NCI-H1092 treated with DMSO at 0.1 percent for 48 hours (cell line): ENCODE measurements around the gene KCNJ10.

Experiments used
- DNase-seq: peaks from one replicate; lab custom pipeline; 2025; lab: John Stamatoyannopoulos, UW

KCNJ10 gene

DNA sequence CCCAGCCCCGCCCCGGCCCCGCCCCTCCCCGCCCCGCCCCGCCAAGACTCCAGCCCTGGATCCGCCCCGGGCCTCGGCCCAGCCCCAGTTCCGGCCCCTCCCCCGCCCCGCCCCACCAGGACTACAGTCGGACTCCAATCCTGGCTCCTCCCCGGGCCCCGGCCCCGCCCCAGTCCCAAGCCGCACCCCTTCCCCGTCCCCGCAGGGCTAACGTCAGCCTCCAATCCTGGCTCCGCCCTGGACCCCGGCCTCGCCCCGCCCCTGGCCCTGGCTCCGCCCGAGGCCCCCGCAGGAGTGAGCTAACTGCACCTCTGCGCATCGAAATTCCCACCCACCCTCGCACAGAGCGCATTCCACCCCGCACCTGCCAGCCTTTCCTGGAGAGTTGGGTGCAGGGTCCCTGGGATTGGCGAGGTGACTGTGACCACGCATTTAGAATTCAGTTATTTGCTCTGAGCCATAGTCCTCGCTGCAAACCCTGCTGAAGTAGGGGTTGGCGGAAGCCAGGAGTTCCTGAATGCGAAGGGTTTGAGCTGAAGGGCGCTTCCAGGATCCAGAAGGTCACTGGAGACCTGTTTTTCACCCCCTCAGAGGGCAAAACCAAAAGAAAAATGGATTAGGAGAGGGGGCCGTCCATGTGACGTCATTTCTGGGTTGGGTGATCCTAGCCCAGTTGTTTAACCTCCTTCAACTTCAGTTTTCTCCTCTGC is 29.0 kb upstream of the KCNJ10 start:
- peak; percentile 89 for DNase-seq

GRCh38 chr1:160097911-160098851 is 28.2 kb upstream of the KCNJ10 start, which contains the start of gene IGSF8:
Gene IGSF8 (minus strand): TSS chr1:160098619. CDS start chr1:160098472, 147 bp downstream.
- DNase-seq = peak; percentile 86

GRCh38 chr1:160097151-160097910 is 27.4 kb upstream of the KCNJ10 start:
- DNase-seq = no peak

DNA sequence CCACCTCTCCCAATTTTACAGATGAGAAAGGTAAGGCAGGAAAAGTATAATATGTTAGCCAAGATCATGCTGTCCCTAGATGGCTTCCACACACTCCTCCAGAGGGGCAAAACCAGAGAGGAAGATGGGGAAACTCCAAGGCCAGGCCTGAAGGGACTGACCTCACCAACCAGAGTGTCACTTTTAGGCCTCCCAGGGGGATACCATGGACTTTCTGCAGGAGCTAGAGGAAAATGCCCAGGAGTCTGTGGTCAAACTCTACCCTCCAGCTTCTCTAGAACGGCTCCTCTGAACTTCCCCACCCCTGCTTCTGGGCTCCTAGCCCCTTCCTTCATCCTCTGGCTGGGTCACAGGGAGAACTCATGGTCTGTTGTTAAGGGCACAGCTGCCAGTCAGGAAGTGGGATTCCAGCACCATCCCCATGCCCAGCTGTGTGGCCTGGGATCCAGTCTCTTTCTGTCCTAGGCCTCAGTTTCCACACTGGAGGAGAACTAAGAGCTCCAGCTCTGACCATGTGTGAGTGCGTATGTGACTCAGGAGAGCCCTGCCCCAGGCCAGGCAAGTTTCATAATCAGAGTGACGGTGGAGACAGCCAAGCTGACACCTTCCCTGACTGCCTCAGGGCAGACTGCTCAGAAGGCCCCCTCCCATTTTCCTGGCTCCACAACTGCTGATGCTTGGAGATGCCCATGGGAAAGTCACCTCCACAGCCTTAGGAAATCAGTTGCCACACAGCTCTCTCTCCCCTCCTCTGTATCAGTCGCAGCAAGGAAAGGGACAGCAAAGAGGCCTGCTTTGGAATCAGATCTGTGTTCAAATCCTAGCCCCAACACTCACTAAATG is 26.5 kb upstream of the KCNJ10 start:
- no peak for DNase-seq

DNA sequence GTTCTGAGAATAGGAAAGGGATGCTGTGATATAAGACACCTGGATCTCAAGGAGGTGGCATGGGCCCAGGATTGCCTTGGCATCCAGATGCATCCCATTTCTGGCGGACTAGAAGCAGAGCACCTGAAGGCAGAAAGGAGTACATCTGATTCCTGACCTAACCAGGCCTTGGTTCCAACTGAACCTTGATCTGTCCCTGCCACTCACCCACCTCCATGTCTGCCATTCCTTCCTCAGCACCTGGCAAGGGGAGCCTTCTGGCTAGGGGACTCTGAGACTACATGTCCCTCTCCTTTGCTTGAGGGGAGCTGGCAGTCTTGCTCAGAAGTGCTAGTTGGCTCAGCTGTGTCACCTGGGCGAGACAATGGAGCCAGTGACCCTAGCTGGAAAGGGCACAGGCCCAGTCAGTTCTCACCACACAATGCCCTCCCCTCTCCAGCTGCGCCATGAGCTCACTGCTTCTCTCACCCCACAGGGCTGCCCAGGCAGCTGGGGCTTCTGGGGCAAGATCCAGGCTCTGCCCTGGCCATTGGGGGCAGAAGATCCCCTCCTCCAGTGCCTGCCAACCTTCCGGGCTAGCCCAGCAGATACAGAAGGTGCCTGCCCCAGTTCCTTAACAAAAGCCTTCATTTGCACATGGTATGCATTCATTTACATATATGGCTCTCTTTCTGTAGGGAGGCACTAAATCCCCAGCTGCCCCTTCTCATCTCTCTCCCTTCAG is 25.6 kb upstream of the KCNJ10 start:
- DNase-seq = no peak

- DNase-seq = no peak
Measured at GRCh38 chr1:160094806-160095205, 24.8 kb upstream of the KCNJ10 start.

- no peak for DNase-seq
Measured at GRCh38 chr1:160094291-160094625, 24.3 kb upstream of the KCNJ10 start.

DNA sequence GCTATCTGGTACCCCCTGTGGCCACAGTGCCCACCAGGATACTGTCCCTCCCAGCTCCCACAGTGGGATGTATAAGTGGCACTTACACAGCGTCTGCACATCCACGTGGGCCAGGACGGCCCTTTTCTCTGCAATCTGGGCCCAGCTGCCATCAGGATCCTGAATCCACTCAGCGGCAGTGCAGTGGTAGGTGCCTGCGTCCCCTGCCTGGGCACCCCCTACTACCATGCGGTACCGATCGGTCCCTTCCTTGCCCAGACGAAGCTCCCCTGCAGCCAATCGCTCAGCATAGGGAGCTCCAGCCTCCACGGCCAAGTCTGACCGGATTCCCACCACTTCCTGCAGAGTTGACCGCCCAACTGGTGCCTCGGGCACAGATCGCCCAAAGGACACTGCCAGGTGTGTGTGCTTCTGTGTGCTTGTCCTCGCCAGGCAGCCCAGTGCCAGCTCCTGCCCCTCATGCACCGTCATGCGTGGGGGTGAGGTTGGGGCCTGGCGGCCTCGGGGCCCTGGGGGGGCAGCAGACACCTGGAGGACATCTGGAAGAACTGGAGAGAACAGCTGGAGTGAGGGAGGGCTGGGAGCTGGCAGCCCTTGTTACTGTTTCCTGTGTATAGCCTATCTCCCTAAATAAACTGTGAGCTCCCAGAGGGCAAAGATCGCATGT is 23.8 kb upstream of the KCNJ10 start:
- DNase-seq = no peak

DNA sequence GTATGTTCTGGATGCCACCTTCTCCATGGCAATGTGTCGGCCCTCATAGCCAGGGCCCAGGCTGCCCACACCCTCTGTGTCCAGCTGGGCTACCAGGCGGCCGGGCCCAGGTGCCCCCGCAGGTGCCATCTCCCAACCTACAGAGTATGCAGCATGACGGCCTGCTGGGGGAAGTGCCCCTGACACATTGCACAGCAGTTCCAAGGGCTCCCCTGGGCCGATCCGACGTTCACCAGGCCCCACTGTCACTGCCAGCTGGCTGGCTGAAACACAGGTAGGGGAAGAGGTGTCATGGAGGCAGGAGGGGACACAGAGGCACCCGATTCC is 23.1 kb upstream of the KCNJ10 start:
- DNase-seq = no peak

DNA sequence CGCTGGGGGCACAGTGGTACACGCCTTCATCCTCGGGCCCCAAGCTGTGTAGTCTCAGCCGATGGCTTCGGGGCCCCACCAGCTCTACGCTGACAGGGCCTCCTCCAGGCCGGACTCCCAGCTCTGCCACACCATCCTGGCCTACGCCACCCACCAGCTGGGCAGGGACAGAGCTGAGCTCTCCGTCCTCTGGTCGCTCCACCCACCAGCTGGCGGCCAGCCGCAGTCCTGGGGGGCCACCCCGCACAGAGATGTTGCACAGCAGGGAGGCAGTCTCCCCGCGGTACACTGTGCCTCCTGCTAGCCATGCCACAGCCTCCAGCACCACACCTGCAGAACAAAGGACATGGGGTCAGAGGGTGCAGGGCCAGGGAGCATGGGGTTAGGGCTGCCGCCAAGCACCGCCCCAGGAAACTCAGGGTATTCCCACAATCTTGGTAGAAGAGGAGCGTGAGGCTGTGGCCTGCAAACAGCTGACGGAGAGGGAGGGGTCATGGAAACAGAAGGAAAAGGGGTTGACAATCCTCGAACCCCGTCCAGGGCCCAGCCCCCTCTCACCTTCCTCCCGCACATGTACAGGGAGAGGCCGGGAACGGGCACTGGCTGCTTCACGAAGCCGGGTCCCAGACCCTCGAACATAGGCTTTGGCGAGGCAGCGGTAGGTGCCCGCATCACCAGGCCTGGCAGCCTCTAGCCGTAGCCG is 22.6 kb upstream of the KCNJ10 start:
- no peak for DNase-seq

DNA sequence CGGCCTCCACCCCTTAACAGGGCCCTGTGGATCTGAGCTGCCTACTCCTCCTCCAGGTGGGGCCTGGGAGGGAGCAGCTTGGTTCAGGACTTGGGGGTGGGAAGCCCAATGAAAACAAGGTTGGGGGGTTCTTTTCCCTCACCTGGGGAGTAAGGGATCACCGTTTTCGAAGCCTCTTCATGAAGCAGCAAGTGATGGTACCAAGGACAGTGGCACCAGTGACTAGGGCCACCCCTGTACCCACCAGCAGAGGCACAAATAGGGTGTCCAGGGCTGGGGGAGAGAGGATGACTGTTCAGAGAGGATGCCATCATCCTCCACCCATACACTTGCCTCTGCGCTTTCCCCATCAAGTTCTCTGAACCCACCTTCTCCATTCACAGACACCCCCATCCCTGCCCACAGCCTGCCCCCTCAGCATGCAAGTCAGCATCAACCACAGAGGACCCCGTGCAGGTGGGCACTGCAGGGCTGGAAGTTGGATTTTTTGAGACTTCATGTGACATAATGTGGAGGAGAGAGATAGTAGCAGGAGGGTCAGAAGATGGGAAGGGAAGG is 21.8 kb upstream of the KCNJ10 start:
- no peak for DNase-seq

DNA sequence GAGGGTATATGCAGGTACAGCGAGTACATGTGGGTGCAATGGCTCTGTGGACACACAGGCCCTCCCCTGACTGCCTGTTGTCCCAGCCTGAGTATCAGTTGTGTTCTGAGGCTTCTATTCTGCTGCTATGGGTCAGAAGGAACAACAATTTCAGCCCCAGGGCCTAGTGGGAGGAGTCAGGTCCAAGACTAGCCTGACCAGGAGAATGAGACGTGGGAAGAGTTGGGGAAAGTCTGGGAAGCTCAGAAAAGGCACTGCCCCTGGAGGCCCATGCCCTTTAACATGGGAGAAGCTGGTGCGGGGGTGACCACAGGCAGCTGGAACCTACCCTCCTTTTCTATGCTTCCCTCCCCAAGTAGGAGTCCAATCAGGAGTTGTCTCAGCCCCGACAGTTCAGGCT is 20.8 kb upstream of the KCNJ10 start:
- no peak for DNase-seq

DNA sequence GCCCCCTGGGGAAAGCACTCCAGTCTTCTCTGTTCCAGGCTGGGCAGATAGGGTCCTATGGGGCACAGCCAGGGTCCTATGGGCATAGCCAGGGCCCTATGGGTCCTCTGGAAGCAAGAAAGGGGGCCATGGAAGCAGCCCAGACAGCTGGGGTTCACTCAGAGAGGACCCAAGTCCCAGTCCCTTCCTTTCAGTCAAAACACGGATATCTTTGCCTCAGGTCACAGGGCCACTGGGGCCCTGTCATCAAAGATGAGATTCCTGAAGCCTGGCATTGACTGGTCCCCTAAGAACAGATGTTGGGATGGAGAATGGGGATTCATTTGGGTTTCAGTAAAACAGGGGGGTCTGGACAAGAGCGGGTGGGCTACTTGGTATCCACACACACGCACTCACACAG is 19.9 kb upstream of the KCNJ10 start:
- DNase-seq = no peak

GRCh38 chr1:160087118-160087662 is 17.2 kb upstream of the KCNJ10 start:
- DNase-seq = no peak

DNA sequence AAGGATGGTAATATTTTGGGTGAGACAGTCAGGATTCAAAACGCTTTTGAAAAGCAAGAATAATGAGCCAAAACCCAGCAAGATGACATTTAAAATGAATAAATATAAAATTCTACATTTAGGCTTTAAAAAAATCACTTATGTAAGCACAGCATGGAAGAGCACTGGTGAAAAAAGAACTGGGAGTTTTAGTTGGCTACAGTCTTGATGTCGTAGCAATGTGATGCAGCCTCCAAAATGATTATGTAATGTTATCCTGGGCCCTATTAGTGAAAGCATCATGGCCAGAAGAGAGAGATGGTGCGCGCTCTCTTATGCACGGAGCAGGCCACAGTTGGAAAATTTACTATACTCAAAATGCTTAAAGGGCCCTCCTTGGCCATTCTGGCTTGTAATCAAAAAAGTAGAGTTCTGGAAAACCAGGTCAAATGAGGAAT is 16.5 kb upstream of the KCNJ10 start:
- no peak for DNase-seq

GRCh38 chr1:160085686-160086455 is 15.9 kb upstream of the KCNJ10 start:
- DNase-seq = peak; percentile 69

DNA sequence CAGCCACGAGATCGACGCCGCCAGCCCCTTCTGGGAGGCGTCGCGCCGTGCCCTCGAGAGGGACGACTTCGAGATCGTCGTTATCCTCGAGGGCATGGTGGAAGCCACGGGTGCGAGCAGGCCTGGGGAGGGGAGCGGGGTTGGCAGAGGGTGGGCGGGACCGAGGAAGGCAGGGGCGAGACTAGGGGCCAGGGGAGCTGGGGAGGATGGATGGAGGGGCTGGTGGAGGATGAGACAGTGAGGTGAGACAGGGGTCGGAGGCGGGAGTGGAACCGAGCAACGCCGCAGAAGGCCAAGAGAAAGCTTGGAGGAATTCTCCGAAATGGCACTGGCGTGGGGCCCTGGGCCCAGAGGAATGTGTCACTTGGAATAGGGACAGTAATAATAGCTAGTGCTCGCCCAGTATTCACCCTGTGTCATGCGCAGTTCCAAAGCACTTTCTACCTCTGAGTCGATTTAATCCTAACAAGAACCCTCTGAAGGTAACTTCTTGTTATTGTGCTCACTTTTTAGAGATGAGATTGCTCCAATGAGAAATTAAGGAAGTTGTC is 14.9 kb upstream of the KCNJ10 start:
- DNase-seq = no peak
